Uterus (tissue), 2 donors: ENCODE results near the gene ZNF628.

Experiments
- CTCF ChIP-seq, 4 experiments: fragments of 200-600 bp in 2 of 4; fragments of 450-650 bp in 2 of 4; sonication (generic) in 2 of 4; IDR thresholded peaks; one replicate each; pipeline ENCODE4 v1.5.1; 2016 to 2019; ENCODE audit warnings: antibody characterized with exemption in 4 of 4, mild to moderate bottlenecking in 2 of 4, moderate library complexity in 1 of 4
- POLR2A ChIP-seq, 2 donors: fragments of 450-650 bp; IDR thresholded peaks; one replicate each; pipeline ENCODE4 v1.6.1; 2016; ENCODE audit warnings: antibody characterized with exemption in 2 of 2, mild to moderate bottlenecking in 1 of 2, moderate library complexity in 1 of 2

GRCh38 chr19:55477905-55478304 is 1.5 kb downstream of the ZNF628 start:
- no peak for TF ChIP-seq CTCF (IDR thresholded peaks at IDR 0.05)
- no peak for TF ChIP-seq POLR2A (IDR thresholded peaks at IDR 0.05)
